NCI-H345 (cell line): ENCODE measurements around the gene MAML1.

ENCODE experiments used
- DNase-seq: peaks from one replicate; lab custom pipeline; 2025; lab: John Stamatoyannopoulos, UW

Gene MAML1

DNA sequence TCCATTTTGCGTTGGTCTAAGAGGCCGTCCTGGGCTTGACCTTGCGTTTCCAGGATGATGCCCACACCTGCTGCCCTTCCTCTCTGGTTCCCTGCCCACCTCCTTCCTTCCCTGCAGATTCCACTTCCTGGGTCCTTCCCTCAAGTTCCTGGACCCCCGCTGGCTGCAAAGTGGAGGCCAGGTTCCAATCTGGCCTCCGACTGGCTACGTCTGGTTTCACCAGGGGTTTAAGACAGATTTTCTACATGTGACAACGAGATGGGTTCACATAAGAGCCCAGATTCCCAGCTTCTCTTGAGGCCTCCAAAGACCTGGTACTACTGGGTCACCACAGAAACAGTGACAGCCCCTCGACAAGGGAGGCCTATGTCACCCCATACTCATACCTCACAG lies 71.9 kb downstream of the MAML1 start:
- DNase-seq = no peak

DNA sequence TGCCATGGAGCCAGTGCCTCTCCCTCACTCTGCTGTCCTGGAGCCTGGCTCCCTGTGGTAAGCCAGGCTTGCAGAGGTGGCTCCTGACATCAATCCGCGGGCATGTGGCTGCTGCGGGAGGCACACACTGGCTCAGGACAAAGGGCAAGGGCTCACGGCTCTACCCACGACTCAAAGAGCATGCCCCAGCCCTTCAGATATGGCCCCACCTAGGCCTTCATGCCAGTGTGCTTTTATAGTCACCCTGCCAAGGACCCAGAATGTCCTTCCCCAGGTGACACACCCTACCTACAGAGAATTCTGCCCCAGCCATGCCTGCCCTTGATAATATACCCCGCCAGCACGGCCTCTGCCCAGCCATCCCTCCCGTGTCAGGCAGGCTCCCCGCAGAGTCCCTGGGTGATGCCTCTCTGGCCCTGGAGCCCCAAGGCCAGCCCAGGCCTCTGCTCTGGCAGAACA lies 72.5 kb downstream of the MAML1 start:
- DNase-seq = no peak

DNA sequence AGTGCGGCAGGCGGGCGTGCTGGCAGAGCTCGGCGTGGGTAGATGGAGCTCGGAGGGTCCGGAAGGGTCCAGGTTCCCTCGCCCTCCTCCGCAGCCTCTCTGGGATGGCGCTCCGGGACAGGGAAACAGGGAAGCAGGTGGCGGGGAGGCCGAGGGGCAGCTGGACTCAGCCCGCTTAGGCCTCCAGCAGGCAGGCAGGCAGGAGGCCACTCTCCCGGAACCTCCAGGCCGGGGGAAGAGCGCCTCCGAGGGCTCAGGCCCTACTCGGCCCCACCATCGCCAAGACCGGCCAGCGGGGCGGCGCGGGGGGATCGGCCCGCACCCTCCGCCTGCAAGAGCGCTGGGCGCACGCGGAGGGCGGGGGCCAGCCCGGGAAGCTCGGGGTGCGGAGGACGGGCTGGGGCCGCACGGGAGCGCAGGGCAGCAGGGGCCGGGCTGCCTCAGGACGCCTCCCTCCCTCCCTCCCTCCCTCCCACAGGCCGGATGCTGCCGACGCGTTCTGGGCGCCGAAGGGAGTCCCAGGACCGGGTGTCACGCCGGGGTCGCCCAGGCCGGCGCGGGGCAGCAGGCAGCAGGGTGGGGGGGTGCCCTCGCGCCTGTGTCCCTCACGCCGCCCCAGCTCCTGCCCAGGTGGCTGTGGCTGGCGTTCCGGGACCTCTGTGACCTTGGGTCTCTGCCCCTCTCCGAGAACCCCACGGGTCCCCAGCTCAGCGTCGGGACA lies 73.1 kb downstream of the MAML1 start:
- DNase-seq = no peak

DNA sequence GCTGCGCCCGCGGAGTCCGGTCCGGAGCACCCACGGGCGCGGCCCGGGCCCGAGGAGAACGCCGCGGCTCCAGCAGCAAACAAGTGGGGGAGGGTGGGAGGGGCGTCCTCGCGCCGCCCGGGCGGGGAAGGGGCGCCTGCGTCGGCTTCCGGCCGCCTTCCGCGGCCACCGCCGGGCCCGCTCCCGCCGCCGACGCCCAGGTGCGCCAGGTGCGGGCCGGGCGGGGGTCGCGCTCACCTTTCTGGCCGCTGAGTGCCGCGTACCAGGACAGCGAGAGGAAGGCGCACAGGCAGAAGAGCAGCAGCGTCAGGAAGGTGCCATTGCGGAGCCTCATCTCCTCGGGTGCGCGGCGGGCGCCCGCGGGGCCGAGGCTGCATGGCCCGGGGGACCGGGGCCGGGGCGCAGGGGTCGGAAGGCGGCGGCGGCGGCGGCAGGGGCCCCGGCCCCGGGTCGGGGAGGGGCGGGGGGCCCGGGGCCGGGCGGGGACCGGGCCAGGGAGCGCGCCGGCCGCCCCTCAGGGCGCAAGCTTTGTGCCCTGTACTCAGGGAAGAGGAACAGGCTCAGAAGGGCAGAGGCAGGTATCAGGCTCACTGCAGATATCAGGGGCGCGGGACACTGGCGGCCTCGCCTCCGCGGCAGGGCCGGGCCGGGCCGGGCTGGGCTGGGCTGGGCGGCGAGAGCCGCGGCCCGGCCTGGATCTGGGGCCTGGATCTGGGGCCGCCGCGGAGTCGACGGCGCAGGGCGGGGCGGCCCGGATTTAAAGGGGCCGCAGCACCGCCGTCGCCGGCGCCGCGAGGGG lies 73.8 kb downstream of the MAML1 start, which contains the start of gene MGAT4B:
Gene MGAT4B, minus strand, starts transcription at position 617 of the 799 bp plus-strand sequence. Its CDS starts 283 bp downstream, at position 334.
- peak; percentile 75 for DNase-seq

DNA sequence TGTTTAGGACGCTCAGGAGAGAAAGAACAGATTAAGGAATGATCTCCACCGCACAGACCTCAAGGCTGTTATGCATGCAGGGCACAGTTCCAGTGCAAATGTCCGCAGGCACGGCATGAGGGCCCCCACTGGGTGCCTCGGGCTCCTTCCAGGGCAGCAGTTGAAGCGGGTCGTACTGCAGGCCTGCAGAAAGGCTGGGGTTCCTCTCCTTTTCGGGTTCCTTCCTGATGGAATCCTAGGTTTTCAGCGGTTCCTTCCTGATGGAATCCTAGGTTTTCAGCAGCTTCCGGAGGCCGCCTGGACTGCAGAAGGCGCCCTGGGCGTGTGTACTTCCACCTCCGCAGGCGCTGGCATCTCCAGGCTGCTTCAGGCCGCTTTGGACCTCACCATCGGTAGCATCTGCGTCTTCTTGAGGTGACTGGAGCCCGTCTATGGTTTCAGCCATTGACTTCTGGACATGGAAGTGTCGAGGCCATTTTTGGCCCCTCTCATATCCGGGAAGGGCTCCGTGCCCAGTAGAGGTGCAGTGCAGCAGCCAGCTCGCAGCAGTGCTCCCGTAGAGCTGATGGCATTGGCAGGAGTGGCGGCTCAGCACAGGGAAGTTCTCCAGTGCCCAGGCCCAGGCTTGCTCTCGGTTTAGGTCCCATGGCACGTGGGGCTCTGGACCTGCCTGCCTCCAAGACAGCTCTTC lies 79.7 kb downstream of the MAML1 start:
- no peak for DNase-seq

DNA sequence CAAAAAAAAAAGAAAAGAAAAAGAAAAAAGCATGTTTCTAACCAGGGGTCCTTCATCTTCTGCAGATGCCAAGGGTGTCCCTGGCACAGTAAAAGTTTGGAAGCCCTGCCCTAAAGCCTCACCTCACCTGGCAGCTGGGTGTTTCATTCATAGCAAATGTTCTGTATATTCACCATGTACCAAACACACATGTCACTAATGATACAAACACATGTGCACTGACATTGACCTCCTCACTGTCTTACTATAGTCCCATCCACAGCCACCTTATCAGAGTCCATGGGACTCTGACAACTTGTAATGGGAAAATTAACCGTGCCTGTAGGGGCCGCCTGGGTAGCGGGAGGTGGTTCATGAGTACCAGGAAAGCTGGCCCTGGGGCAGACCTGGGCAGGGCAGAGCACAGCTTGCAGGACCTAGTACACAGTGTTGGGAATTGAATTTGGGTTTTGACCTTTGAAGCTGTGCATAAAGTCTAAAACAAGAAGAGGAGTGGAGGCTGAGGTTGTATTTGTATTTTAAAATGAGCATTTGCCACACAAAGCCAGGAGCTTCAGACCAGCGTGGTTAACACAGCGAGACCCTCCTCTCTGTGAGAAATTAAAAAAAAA lies 80.5 kb downstream of the MAML1 start:
- no peak for DNase-seq

DNA sequence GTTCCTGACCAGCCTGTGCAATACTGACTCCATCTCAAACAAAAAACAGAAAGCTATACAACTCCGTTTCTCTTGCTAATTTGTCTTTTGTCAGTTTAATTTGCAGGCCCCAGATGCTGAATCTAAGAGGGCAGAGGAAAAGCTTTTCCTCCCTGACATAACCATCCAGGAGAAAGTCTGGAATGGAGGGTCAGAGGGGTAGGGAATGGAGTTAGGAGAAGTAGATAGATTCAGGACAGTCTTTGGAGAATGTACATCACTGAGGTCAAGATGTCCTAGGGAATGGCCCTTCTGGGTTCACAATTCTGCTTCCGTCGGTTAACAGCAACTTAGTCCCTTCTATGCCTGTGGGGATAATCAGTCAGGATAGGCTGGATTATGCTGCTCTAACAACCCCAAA lies 81.5 kb downstream of the MAML1 start:
- no peak for DNase-seq

DNA sequence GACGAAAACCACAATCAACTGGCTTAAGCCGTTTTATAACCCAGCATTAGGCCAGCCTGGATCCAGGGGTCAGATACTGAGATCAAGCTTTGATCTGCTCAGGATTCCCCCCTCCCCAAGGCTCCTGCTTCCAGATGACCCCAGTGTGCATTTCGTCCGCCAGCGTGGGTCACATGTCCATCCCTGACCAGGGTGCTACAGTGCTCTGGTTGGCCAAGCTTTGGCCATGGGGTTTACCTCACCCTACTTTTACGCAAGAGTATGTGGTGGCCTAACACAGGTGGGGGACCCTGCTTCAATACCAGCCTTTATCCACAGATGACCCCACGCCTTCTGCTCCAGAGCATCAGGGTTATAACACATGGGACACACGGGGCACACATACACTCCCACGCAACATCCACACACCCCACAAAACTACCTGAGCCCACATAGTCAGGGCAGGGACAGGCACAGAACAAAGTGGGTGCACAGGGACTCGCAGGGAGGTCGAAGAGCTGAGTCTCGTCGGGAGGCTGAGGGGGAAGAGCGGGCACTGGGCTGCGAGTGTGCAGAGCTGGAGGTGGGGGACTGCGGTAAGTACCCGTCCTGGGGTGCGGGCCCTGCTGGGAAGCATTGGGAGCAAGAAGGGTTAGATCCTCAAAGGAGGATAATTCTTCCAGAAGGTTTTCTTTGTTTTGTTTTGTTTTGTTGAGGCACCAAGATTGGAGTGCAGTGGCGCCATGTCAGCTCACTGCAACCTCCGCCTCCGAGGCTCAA lies 83.0 kb downstream of the MAML1 start:
- no peak for DNase-seq

DNA sequence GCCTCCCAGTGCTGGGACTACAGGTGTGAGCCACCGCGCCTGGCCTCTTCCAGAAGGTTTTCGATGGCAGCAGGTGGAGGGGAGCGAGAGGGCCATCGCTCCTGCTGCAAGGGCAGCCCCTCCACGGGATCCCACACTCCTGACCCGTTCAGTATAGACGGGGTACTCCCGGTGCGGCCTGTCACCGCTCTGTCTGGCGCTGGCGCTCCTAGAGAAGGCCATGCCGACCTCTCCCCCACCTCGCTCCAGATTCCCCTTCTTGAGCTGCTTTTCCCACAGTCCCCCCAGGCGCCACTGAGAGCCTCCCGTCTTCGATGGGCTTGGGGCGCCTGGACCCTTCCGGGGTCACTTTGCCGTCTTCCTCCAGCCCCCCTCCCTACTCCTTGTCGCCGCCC lies 83.8 kb downstream of the MAML1 start:
- DNase-seq = no peak

DNA sequence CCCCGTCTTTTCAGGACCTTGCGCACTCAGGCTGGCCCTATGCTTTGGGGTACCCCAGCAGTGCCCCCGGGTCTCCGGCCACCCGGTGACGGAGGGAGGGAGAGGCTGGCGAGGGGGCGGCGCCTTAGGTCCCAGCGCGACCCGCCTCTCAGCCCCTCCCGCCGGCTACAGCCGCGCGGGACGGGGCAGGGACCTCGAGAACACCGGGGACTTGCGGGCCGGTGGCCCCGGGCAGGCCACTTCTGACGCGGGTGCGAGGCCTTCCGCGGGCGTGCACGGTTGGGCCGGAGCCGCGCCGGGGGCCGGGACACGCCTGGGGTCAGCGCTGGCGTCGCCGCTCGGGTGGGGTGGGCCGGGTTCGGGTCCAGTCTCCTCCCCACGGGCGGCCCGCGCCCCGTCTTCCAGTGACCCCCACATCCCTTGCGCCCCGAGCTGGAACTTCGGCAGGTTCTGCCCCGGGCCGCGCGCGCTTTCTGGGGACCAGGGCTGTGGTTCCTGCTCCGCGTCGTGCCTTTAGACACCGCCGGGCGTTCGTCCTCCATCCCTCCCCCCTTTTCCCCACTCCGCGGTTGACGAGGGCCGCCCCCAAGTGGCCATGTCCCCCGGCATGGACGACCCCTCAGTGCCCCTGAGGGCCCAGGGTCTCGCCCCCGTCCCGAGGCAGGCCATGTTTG lies 84.3 kb downstream of the MAML1 start:
- DNase-seq = no peak

DNA sequence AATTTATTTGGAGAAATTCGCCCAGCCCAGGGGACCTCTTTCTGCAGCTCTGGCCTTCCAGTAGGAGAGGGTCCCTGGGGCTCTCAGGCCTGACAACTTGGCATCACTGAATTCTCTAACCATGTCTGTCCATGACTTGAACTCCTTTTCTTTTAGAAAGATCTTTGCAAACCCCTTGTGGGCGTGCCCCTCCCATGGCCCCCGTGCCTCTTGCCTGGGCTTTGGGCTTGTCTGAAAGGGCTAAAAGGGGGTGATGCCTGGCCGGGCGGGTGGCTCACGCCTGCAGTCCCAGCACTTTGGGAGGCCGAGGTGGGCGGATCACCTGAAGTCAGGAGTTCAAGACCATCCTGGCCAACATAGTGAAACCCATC lies 84.8 kb downstream of the MAML1 start:
- no peak for DNase-seq

DNA sequence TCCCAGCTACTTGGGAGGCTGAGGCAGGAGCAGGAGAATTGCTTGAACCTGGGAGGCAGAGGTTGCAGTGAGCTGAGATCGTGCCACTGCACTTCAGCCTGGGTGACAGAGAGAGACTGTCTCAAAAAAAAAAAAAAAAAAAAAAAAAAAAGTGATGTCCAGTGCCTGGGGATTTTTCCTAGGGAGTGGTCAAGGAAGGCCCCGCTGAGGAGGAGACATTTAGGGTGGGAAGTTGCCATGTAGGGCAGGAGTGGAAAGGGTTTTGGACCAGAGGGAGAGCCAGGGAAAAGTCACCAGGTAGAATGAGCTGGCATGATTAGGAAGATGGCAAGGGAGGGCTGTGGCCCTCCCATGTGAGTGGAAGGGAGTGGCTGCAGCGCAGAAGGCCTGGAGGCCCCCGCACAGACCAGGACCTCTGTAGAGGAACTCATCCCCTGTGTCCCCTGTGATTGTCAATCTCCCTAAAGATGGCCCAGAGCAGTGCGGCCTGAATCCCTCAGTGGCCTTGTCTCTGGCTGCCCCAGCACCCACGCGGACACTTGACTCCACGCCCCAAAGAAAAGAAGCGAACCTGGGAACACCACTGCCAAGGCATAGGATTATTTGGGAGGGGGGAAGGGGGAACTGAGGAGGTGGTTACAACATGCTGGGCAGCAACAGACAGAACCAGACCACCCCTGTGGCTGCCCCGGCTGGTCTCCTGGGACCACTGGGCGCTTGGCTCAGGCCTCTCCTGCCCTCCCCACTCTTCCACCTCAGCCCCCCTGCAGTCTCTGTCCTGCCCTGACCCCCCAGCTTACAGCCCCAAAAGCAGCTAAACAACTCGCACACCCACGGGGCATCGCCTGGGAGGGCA lies 85.5 kb downstream of the MAML1 start:
- DNase-seq = no peak

DNA sequence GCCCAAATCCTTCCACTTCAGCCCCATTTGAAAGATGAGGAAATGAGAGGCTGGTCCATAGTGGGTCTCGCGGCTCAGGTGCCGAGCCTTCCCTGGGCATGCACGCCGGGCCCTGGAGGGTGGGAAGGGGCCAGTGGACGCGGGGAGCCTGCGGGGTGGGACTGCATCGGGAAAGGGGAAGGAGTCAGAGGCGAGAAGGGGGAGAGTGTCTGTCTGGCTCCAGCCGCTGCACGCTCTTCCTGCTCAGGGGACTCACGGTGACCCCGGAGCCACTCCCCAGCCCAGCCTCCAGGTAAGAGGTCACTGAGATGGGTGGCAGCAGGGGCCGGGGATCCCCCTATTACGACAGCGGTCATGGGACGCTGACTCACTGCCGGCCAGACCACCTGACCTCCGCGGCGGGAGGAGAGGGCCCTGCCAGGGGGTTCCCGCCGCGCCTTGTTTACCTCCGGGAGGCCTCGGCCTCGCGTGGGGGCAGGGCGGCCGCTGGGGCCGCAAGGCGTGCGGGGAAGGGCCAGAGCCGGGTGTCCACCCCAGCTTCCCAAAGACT lies 86.2 kb downstream of the MAML1 start:
- peak; percentile 69 for DNase-seq

DNA sequence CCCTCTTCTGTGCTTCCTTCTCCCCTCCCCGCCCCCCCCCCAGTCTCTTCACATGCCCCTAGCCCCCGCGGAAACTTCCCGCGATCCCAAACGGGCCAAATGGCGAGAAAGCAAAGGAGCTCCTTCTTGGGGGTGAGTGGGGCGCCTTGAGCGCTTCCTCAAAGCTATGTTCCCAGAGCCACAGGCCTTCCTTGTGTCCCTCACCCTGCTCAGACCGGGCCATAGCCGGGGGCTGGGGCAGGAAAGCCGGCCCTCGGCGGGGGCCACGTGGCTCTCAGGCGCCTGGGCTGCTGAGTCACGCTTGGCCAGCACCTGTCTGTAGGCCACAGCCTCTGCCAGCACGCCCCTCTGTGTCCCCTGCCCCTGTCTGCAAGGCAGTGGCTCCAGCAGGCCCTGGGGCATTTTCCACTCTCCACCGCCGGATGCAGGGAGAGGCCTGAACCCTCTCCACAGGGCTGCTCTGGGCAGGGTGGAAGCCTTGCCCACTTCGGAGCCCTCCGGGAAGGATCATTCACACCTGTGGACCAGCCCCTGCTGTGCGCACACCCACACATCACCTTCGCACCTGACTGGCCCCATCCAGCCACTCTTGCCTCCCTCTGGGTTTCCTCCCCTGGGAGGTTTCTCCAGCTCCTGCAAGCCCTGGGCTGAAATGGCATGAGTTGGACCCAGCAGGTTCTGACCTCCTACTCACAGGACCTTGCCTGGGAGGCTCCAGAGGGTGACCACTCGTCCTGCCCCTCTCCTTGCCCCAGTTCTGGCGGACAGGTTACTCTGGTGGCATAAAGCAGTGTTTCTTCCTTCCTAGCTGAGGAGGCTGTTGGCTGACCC lies 86.9 kb downstream of the MAML1 start:
- peak; percentile 70 for DNase-seq

DNA sequence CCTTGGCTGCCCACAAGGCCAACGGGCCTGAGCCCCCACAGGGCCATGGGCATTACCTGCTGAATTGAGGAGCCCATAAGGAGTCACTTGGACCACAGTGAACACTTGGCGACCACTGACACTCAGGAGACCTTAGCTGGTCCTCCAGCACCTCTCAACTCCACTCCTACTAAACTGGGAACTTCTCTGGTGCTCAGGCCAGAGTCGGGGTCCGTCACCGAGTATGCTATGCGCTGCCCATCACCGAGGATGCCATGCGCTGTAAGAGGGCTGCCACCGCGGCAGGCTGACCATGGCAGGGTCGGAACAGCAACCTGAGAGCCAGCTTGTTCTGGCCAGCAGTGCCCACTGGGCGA lies 87.5 kb downstream of the MAML1 start:
- no peak for DNase-seq

DNA sequence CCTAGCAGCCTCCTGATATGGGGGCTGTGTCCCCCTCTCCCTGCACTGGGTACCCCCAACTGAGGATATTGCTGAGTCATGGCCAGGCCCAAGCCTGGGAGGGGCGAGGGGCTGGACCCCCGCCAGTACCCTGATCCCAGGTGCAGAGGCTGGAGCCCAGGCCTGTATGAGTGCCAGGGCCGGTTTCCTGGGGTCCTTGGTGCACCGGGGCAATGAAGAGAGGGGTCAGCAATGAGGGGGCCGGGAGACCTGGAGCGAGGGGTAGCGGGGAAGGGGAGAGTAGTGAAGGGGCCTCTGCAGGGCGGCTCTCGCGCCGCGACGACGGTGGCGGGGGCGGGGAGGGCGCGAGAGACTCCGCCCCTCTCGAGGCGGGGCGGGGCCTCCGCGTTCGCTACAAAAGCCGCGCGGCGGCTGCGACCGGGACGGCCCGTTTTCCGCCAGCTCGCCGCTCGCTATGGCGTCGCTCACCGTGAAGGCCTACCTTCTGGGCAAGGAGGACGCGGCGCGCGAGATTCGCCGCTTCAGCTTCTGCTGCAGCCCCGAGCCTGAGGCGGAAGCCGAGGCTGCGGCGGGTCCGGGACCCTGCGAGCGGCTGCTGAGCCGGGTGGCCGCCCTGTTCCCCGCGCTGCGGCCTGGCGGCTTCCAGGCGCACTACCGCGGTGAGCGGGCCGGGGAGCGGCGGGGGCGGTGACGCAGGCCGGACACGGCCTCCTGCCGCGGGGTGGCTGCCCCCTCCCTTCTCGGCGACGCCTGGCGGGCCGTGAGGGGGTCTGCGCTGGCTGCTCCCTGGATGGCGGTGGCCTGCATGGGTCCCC lies 88.1 kb downstream of the MAML1 start, which contains the start of gene SQSTM1:
Gene SQSTM1, plus strand, starts transcription at position 423 of the 815 bp plus-strand sequence. Its CDS starts 32 bp downstream, at position 455.
- peak; percentile 85 for DNase-seq

DNA sequence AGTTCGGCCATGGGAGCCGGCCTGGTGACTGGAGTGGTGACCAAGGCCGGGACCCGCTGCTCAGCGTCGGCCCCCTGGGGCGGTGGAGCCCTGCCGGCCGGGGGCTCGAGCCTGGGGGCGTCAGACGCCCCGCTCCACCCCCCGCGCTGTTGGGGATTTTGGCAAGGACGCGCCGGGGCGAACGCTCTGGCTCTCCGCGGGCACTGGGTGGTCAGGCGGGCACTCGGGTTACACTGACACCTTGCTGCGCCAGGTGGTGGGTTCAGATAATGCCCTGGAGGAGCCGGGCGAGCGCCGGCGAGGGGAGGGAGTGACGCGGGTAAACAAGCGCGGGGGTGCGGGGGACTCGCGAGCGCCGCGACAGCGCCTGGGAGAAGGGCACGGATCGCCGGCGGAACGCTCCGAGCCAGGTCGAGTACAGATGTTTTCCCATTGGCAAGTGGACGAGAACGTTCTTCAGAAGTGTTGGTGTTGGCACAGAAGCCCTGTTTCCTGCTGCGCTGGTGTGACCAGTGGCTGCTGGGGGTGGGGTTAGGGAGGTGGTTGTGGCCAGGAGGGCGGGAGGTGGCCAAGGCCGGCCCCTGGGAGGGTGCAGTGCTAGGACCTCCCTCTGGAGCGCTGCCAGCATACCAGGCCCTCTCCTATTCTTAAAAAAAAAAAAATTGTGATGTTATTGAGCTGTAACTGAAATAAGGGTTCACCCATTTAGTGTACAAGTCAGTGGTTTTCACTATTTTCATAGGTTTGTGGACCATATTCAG lies 88.9 kb downstream of the MAML1 start:
- DNase-seq = peak; percentile 94
